Transverse colon (tissue), 4 donors: ENCODE results near the gene ACACA.

Source experiments
- CTCF ChIP-seq, 5 experiments: fragments of 200-600 bp in 3 of 5; fragments of 450-650 bp in 2 of 5; sonication (generic) in 3 of 5; IDR thresholded peaks; 1 replicate in 2 of 5; 2 replicates in 3 of 5; pipeline ENCODE4 v1.5.1; 2016 to 2017; ENCODE audit warnings: antibody characterized with exemption in 5 of 5, inconsistent platforms in 3 of 5, mild to moderate bottlenecking in 2 of 5, moderate library complexity in 1 of 5
- EP300 ChIP-seq: sonication (generic); formaldehyde crosslinking; IDR thresholded peaks from one replicate; pipeline ENCODE4 v1.6.1; 2017; ENCODE audit warnings: antibody characterized with exemption, low read depth
- POLR2A ChIP-seq: fragments of 450-650 bp; IDR thresholded peaks from one replicate; pipeline ENCODE4 v1.6.1; 2016; ENCODE audit warnings: antibody characterized with exemption, mild to moderate bottlenecking, moderate library complexity
- POLR2AphosphoS5 ChIP-seq, 3 donors: sonication (generic); formaldehyde crosslinking; IDR thresholded peaks; one replicate each; pipeline ENCODE4 v1.6.1; 2016; ENCODE audit warnings: antibody characterized with exemption in 3 of 3

GRCh38 chr17:37322826-37323561 lies 83.6 kb downstream of the ACACA start:
- TF ChIP-seq POLR2A (no peak), CTCF (IDR thresholded peaks at IDR 0.05) (no peak), POLR2AphosphoS5 (IDR thresholded peaks at IDR 0.05) (no peak), EP300 (no peak)
